HG03108 (cell line): ENCODE data around the gene ZC3H12D.
"Not testable (repeated sequence)": the region's sequence is repeated elsewhere in the genome, so short reads cannot be mapped to it uniquely, and the experiment has no call there.

Experiments used
- ATAC-seq: cut with Tn5 transposase; IDR thresholded peaks from one replicate; pipeline ENCODE4 v1.9.1; 2021; ENCODE audit warnings: moderate library complexity; ENCODE audit not compliant: unreplicated experiment

The ZC3H12D gene

GRCh38 chr6:149483849-149484655 lies 762 bp downstream of the ZC3H12D start:
- ATAC-seq = no peak

GRCh38 chr6:149483334-149483725 lies 1.5 kb downstream of the ZC3H12D start:
- no peak for ATAC-seq

DNA sequence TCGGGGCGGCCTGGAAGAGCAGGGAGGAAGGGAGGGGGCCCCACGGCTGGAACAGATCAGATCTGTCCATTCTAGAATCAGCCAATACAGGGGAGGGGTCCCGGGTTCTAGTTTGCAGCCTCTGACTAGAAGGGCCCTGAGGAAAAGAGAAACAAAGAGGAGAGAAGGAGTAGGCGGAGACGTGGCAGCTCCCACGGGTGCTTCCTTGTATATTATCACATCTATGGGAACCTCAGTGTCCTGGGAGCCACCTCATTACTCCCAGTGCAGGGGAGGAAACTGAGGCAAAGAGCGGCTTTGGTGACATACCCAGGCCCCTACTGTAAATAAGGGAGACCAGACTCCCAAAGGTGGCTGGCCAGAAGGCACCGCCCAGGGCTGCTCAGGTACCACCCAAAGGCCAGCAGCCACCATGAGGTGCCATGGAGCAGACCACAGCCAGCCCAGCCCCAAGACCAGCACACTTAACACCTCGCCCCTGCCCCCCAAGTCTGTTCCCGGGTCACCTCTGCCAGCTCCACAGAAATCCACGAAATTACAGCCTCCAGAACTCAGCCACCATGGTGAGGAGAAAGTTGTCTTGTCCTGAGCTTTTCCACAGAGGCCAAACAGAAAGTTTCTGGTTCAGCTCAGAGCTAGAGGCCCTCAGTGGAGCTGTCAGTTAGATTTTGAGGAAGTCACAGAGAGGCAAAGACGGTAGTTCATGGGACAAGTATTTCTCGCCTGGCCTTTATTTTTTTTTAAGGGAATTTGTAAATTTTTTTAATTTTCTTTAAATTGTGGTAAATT lies 2.1 kb downstream of the ZC3H12D start:
- no peak for ATAC-seq

DNA sequence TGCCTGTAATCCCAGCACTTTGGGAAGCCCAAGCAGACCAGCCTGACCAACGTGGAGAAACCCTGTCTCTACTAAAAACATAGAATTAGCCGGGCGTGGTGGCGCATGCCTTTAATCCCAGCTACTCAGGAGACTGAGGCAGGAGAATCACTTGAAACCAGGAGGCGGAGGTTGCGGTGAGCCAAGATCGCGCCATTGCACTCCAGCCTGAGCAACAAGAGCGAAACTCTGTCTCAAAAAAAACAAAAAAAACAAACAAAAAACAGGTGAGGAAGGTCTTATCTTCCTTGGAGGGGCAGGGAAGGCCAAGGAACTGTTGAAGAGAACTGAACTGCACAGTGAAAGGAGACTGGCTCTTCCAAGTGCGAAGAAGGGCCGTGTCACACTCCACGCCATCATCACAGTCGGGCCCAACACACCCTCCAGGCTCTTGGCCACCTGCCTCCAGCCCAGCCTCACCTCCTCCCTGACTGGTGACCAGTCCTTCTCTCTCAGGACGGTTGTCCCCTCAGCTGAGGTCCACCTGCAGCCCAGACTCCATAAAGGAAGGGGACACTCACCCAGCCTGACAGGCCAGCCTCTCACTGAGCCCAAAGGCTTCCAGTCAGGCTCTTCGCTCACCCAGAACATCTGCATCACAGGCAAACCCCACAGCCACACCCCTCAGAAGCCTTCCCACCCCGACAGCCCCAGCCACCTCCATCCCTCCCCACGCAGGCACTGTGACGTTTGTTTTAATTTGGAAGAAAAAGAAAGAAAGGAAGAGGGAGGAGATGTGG lies 4.1 kb downstream of the ZC3H12D start:
- ATAC-seq = no peak

GRCh38 chr6:149478631-149479314 lies 6.0 kb downstream of the ZC3H12D start:
- no peak for ATAC-seq

GRCh38 chr6:149477544-149477943 lies 7.3 kb downstream of the ZC3H12D start:
- ATAC-seq = no peak

DNA sequence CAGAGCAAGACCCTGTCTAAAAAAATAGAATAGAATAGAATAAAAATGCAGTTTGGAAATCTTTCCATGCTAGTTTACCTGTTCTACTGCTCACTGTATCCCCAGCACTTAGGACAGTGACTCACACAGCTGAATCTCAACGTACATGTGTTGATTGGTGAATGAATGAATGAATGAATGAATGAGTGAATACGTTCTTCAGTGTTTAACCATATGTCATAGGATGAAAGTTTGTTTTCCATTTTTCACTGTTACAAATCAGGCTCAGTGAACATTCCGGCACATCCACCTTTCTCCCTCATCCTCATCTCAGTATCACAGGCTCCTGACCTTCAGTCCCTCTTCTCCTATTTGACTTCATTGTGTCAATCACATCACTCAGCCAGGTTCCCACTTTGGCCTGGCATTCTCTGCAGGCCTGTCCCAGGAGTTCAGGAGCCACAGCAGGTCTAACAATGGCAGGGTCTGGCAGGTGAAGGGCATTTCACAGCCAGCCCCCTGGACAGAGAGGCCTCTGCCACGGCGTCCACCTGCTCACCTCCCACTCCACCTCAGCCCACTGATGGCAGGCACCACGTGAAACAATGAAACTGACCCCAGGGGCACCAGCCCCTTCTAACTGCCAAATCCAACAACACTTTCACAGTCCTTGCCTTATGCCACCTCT lies 7.9 kb downstream of the ZC3H12D start:
- ATAC-seq = no peak

GRCh38 chr6:149474108-149474935 lies 10.5 kb downstream of the ZC3H12D start:
- ATAC-seq = no peak

GRCh38 chr6:149473080-149474052 lies 11.4 kb downstream of the ZC3H12D start:
- ATAC-seq = no peak

GRCh38 chr6:149472241-149472640 lies 12.6 kb downstream of the ZC3H12D start:
- ATAC-seq = no peak

- ATAC-seq = no peak
These were observed 13.0 kb downstream of the ZC3H12D start for GRCh38 chr6:149471801-149472200.

- no peak for ATAC-seq
These were observed 13.9 kb downstream of the ZC3H12D start for GRCh38 chr6:149470948-149471347.

GRCh38 chr6:149468179-149468578 lies 16.6 kb downstream of the ZC3H12D start:
- no peak for ATAC-seq

GRCh38 chr6:149467265-149467664 lies 17.5 kb downstream of the ZC3H12D start:
- ATAC-seq = no peak

GRCh38 chr6:149464411-149464810 lies 20.4 kb downstream of the ZC3H12D start:
- no peak for ATAC-seq

- ATAC-seq = no peak
These were observed 21.0 kb downstream of the ZC3H12D start for GRCh38 chr6:149463781-149464180.

DNA sequence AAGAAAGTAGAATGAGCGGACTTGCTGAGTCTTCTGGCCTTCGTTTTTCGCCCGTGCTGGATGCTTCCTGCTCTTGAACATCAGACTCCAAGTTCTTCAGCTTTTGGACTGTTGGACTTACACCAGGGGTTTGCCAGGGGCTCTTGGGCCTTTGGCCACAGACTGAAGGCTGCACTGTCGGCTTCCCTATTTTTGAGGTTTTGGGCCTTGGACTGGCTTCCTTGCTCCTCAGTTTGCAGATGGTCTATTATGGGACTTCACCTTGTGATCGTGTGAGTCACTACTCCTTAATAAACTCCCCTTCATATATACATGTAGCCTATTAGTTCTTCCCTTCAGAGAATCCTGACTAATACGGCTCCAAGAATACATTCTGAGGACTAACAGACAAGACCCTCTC lies 22.1 kb downstream of the ZC3H12D start:
- ATAC-seq = not testable (repeated sequence)

DNA sequence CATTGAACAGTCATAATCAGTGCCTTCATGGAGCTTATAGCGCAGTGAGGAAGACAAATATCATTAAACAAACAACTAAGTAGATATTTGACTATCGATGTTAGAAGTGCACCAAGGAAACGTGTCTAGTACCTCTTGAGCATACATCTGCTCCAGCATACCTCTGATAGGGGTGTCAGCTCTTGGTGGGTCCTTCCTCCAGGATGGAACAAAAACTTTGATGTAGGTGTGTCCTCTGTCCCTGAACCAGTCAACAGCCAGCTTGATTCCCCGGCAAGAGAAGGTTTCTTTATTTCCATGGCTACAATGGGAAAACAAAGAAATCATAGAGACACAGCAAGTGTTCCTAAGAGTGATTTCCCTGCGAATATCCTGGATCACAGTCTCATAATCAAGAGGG lies 23.1 kb downstream of the ZC3H12D start:
- no peak for ATAC-seq
